ENCODE results near the gene MOXD1.

- no peak for TF ChIP-seq ZNF274 (IDR thresholded peaks at IDR 0.05; ENCODE audit: low read depth, low read length)
- no peak for TF ChIP-seq YY1 (IDR thresholded peaks at IDR 0.05; ENCODE audit: insufficient read depth, insufficient read length)
- TF ChIP-seq SUZ12 (IDR thresholded peaks at IDR 0.05; ENCODE audit: extremely low read depth, insufficient read depth, insufficient read length) = no peak
Measured at GRCh38 chr6:132401618-132402285, 477 bp upstream of the MOXD1 start.

Measured in NT2/D1 (cell line).